Dermis blood vessel endothelial cell (primary cell): Measurements from ENCODE around the gene GFER. TPM values are rescaled to one million over a fixed set of nuclear protein-coding genes. Genes with fewer than 3 reads are reported as not detected.

ENCODE experiments used
- DNase-seq: peaks from one replicate; pipeline ENCODE4 v3.0.0; 2010
- total RNA-seq: library from RNA; depleted of rRNA; stranded (reverse); fragments of >200 nt; gene quantifications from 2 replicates; pipeline ENCODE4 v1.2.3, GENCODE V29; 2014

The GFER gene
- total RNA-seq, 1 donor from 2014 or later, result 9.0 TPM

GRCh38 chr16:1990351-1991134, 6.5 kb downstream of the GFER start:
- no peak for DNase-seq

- DNase-seq, result no peak
These were observed 7.2 kb downstream of the GFER start for GRCh38 chr16:1991135-1991551.

GRCh38 chr16:1991588-1991947, 7.6 kb downstream of the GFER start:
- no peak for DNase-seq

- DNase-seq, result peak; percentile 93
These were observed 8.1 kb downstream of the GFER start for GRCh38 chr16:1991948-1992703.

- no peak for DNase-seq
These were observed 8.8 kb downstream of the GFER start for GRCh38 chr16:1992704-1993317.

GRCh38 chr16:1993731-1994131, 9.7 kb downstream of the GFER start:
- no peak for DNase-seq

GRCh38 chr16:1997494-1998359, 13.7 kb downstream of the GFER start:
- no peak for DNase-seq

- DNase-seq, result no peak
These were observed 14.4 kb downstream of the GFER start for GRCh38 chr16:1998360-1998835.

GRCh38 chr16:1998852-1999801, 15.1 kb downstream of the GFER start:
- DNase-seq, result no peak

GRCh38 chr16:1999866-2000514, 16.0 kb downstream of the GFER start:
- no peak for DNase-seq

GRCh38 chr16:2001035-2001434, 17.0 kb downstream of the GFER start:
- DNase-seq, result no peak

GRCh38 chr16:2001456-2002355, 17.7 kb downstream of the GFER start:
- DNase-seq, result no peak

GRCh38 chr16:2002406-2003230, 18.6 kb downstream of the GFER start:
- DNase-seq, result no peak

GRCh38 chr16:2003231-2003826, 19.3 kb downstream of the GFER start:
- no peak for DNase-seq

GRCh38 chr16:2003827-2004641, 20.0 kb downstream of the GFER start:
- peak; percentile 92 for DNase-seq

- DNase-seq, result no peak
These were observed 21.0 kb downstream of the GFER start for GRCh38 chr16:2004795-2005517.

- DNase-seq, result peak; percentile 50
These were observed 21.7 kb downstream of the GFER start for GRCh38 chr16:2005646-2006045.
